Caco-2 (cell line): Measurements from ENCODE around the gene CLEC16A. TPM values are rescaled to one million over a fixed set of nuclear protein-coding genes. Genes with fewer than 3 reads are reported as not detected.

Experiments used
- BruUV-seq: library from RNA; stranded (reverse); fragments of 400-500 nt; replicated peaks from 2 replicates; lab custom pipeline; 2021; lab: Mats Ljungman, UMichigan
- CTCF ChIA-PET: fragments of 300-600 bp; sonication (Branson Sonifier 250); formaldehyde crosslinking; loops from one replicate; lab custom pipeline; 2022; ENCODE audit warnings: antibody characterized with exemption; lab: Charles Lee
- POLR2A ChIA-PET: fragments of 300-600 bp; sonication (Branson Sonifier 250); formaldehyde crosslinking; loops from one replicate; lab custom pipeline; 2022; ENCODE audit warnings: antibody characterized with exemption; lab: Charles Lee
- DNase-seq, 2 experiments: peaks; one replicate each; pipeline versions ENCODE4 v3.0.0 to v3.0.0-alpha.2; 2020 to 2022
- H3K27me3 ChIP-seq: replicated peaks from 2 replicates; pipeline ENCODE4 v1.6.0; 2011; ENCODE audit warnings: low read length; ENCODE audit not compliant: control insufficient read depth, insufficient read depth
- H3K36me3 ChIP-seq: 2 replicates; pipeline ENCODE4 v1.5.1; 2011; ENCODE audit warnings: low read length; ENCODE audit not compliant: control insufficient read depth, insufficient read depth
- H3K4me1 ChIP-seq: fragments of 250-450 bp; sonication (Bioruptor Pico); 2 replicates; pipeline ENCODE4 v1.5.1; 2020; ENCODE audit warnings: mild to moderate bottlenecking
- H3K4me3 ChIP-seq: 2 replicates; pipeline ENCODE4 v1.5.1; 2011; ENCODE audit warnings: low read depth, mild to moderate bottlenecking, control low read depth, low read length
- H3K9me3 ChIP-seq: fragments of 250-450 bp; sonication (Bioruptor Pico); 2 replicates; pipeline ENCODE4 v1.5.1; 2020; ENCODE audit warnings: mild to moderate bottlenecking, moderate library complexity
- H3K27ac Mint-ChIP-seq: one replicate; pipeline ENCODE4 v1.8.0; 2022; ENCODE audit warnings: mixed read lengths; ENCODE audit not compliant: unreplicated experiment
- H3K27me3 Mint-ChIP-seq: one replicate; pipeline ENCODE4 v1.8.0; 2022; ENCODE audit warnings: mixed read lengths; ENCODE audit not compliant: insufficient read depth, unreplicated experiment
- H3K36me3 Mint-ChIP-seq: one replicate; pipeline ENCODE4 v1.8.0; 2022; ENCODE audit warnings: mild to moderate bottlenecking, mixed read lengths; ENCODE audit not compliant: insufficient read depth, unreplicated experiment
- H3K4me1 Mint-ChIP-seq: one replicate; pipeline ENCODE4 v1.8.0; 2022; ENCODE audit warnings: low read depth, mixed read lengths; ENCODE audit not compliant: unreplicated experiment
- H3K4me3 Mint-ChIP-seq: one replicate; pipeline ENCODE4 v1.8.0; 2022; ENCODE audit warnings: mild to moderate bottlenecking, moderate library complexity, mixed read lengths; ENCODE audit not compliant: unreplicated experiment
- H3K9me3 Mint-ChIP-seq: one replicate; pipeline ENCODE4 v1.8.0; 2022; ENCODE audit warnings: mixed read lengths; ENCODE audit not compliant: unreplicated experiment
- CTCF ChIP-seq, 2 experiments: fragments of 200-600 bp in 1 of 2; IDR thresholded peaks; 1 replicate in 1 of 2; 2 replicates in 1 of 2; pipeline versions ENCODE4 v1.5.1 to v1.8.0; 2011 to 2022; ENCODE audit warnings: antibody characterized with exemption in 1 of 2, control low read depth in 1 of 2, inconsistent platforms in 1 of 2, low read depth in 1 of 2, low read length in 1 of 2, mild to moderate bottlenecking in 1 of 2, moderate library complexity in 1 of 2; ENCODE audit not compliant: insufficient read depth in 1 of 2, severe bottlenecking in 1 of 2, unreplicated experiment in 1 of 2
- intact Hi-C: fragments of 100-400 bp; cut with micrococcal nuclease; formaldehyde crosslinking; loops from one replicate; pipeline ENCODE4 v1.10.0; 2022; ENCODE audit not compliant: unreplicated experiment
- total RNA-seq: library from RNA; stranded (reverse); gene quantifications from 2 replicates; pipeline ENCODE4 v1.2.3, GENCODE V29; 2022

Gene CLEC16A
- total RNA-seq, 1 experiment from 2014 or later = 27.0 TPM

- intact Hi-C loops = no loop called here
- peaks cover 18% of the 10 kb centered on the region for H3K4me1 Mint-ChIP-seq
- no peak overlapping the region for H3K4me3 ChIP-seq
- no peaks in the 10 kb centered on the region for H3K27me3 ChIP-seq
- peak overlapping the region; percentile 63 for H3K27ac Mint-ChIP-seq
- H3K4me3 Mint-ChIP-seq = no peak overlapping the region
- H3K4me1 ChIP-seq = peaks cover 5% of the 10 kb centered on the region; the same call in 1 of the 2 replicates
- no peaks in the 10 kb centered on the region for H3K9me3 ChIP-seq
- no peaks in the 10 kb centered on the region for H3K27me3 Mint-ChIP-seq
- ChIA-PET POLR2A (interaction anchor here (0.6 kb wide), 1 partner anchor 738 kb away, joined by 3 read pairs; the partner anchor contains the start of gene ZC3H7A), CTCF (no interaction called here)
- no peaks in the 10 kb centered on the region for H3K36me3 ChIP-seq
- BruUV-seq = no TSS peak
- no peaks in the 10 kb centered on the region for H3K9me3 Mint-ChIP-seq
- no peak for TF ChIP-seq CTCF (IDR thresholded peaks at IDR 0.05; ENCODE audit: insufficient read depth in 1 of 2, low read depth in 1 of 2, low read length in 1 of 2, severe bottlenecking in 1 of 2, unreplicated experiment in 1 of 2)
- no peak for DNase-seq
- H3K36me3 Mint-ChIP-seq = peaks cover 7% of the 10 kb centered on the region
Measured at GRCh38 chr16:11058832-11059231, 114.5 kb downstream of the CLEC16A start.

- H3K4me1 Mint-ChIP-seq = peaks cover 18% of the 10 kb centered on the region
- H3K27me3 ChIP-seq = no peaks in the 10 kb centered on the region
- ChIA-PET POLR2A (no interaction called here), CTCF (no interaction called here)
- BruUV-seq = no TSS peak
- no peaks in the 10 kb centered on the region for H3K27me3 Mint-ChIP-seq
- H3K36me3 Mint-ChIP-seq = peaks cover 6% of the 10 kb centered on the region
- peaks cover 5% of the 10 kb centered on the region; the same call in 1 of the 2 replicates for H3K4me1 ChIP-seq
- no peak for DNase-seq
- no peak overlapping the region for H3K4me3 Mint-ChIP-seq
- H3K4me3 ChIP-seq = no peak overlapping the region
- no peaks in the 10 kb centered on the region for H3K9me3 Mint-ChIP-seq
- no peak for TF ChIP-seq CTCF (IDR thresholded peaks at IDR 0.05; ENCODE audit: insufficient read depth in 1 of 2, low read depth in 1 of 2, low read length in 1 of 2, severe bottlenecking in 1 of 2, unreplicated experiment in 1 of 2)
- no peaks in the 10 kb centered on the region for H3K36me3 ChIP-seq
- no peaks in the 10 kb centered on the region for H3K9me3 ChIP-seq
- H3K27ac Mint-ChIP-seq = no peak overlapping the region
- intact Hi-C loops = no loop called here
Measured at GRCh38 chr16:11059588-11059987, 115.2 kb downstream of the CLEC16A start.

DNA sequence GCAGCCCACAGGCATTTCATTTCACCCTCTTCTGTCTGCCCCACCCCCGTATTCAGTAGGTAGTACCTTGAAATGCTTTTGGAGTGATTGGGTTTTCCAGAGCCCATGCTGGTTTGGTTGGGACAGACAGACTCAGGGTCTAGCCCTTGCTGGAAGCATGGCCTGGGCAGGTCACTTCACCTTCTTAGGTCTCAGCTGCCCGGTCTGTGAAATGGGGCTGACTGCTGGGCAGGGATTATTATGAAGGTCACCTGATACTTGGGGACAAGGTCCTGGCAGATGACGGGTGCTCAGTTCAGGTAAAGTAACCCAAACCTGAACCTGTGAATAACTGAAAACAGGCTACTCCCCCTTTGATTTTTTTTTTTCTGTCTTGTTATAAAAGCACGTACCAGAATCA is 116.0 kb downstream of the CLEC16A start:
- Mint-ChIP-seq H3K9me3 (no peaks in the 10 kb centered on the region), H3K36me3 (peaks cover 6% of the 10 kb centered on the region), H3K4me1 (peaks cover 18% of the 10 kb centered on the region), H3K27ac (no peak overlapping the region), H3K4me3 (no peak overlapping the region), H3K27me3 (no peaks in the 10 kb centered on the region)
- POLR2A ChIA-PET = no interaction called here
- Histone ChIP-seq H3K36me3 (no peaks in the 10 kb centered on the region), H3K27me3 (no peaks in the 10 kb centered on the region), H3K4me3 (no peak overlapping the region), H3K4me1 (peaks cover 5% of the 10 kb centered on the region; the same call in 1 of the 2 replicates), H3K9me3 (no peaks in the 10 kb centered on the region)
- intact Hi-C loops = no loop called here
- DNase-seq = no peak
- no peak for TF ChIP-seq CTCF (IDR thresholded peaks at IDR 0.05; ENCODE audit: insufficient read depth in 1 of 2, low read depth in 1 of 2, low read length in 1 of 2, severe bottlenecking in 1 of 2, unreplicated experiment in 1 of 2)
- no TSS peak for BruUV-seq
- CTCF ChIA-PET = no interaction called here
